GM12864 (cell line): ENCODE results near the gene TSPAN9.

ENCODE experiments used
- DNase-seq: peaks from one replicate; pipeline ENCODE4 v3.0.0-alpha.2; 2011; ENCODE audit warnings: low read depth
- H3K4me3 ChIP-seq: 2 replicates; pipeline ENCODE4 v1.5.1; 2011; ENCODE audit warnings: mild to moderate bottlenecking, low read depth, low read length, control low read depth
- CTCF ChIP-seq: IDR thresholded peaks from 2 replicates; pipeline ENCODE4 v1.5.1; 2011; ENCODE audit warnings: low read depth, mild to moderate bottlenecking, moderate library complexity, low read length, control low read depth, inconsistent platforms; ENCODE audit errors: missing control alignments

TSPAN9 gene

GRCh38 chr12:3192221-3192620 is 115.0 kb downstream of the TSPAN9 start:
- no peak overlapping the region for H3K4me3 ChIP-seq
- DNase-seq, result no peak
- no peak for TF ChIP-seq CTCF

GRCh38 chr12:3193131-3193530 is 116.0 kb downstream of the TSPAN9 start:
- no peak for TF ChIP-seq CTCF
- no peak overlapping the region for H3K4me3 ChIP-seq
- no peak for DNase-seq

- no peak for TF ChIP-seq CTCF
- DNase-seq, result no peak
- no peak overlapping the region for H3K4me3 ChIP-seq
These were observed 116.6 kb downstream of the TSPAN9 start for GRCh38 chr12:3193755-3194154.

DNA sequence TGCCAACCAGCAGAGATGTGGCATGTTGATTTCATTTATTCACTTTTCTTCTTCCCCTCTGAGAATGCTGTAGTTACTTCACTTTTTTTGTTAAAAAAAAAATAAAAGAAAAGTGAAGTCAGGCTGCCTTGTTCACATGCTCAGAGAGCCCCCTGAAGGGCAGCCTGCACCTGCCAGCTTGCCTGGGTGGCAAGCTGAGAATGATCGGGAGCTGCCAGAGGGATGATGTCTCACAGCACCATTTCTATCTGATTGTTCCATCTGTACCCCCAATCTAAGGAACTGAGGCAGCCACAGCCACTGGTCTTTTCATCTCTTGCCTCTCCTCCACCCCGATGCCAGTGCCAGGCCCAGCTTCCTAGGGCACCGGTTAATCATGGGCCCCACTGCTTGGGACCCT is 118.2 kb downstream of the TSPAN9 start:
- no peak for TF ChIP-seq CTCF
- no peak for DNase-seq
- H3K4me3 ChIP-seq, result no peak overlapping the region

DNA sequence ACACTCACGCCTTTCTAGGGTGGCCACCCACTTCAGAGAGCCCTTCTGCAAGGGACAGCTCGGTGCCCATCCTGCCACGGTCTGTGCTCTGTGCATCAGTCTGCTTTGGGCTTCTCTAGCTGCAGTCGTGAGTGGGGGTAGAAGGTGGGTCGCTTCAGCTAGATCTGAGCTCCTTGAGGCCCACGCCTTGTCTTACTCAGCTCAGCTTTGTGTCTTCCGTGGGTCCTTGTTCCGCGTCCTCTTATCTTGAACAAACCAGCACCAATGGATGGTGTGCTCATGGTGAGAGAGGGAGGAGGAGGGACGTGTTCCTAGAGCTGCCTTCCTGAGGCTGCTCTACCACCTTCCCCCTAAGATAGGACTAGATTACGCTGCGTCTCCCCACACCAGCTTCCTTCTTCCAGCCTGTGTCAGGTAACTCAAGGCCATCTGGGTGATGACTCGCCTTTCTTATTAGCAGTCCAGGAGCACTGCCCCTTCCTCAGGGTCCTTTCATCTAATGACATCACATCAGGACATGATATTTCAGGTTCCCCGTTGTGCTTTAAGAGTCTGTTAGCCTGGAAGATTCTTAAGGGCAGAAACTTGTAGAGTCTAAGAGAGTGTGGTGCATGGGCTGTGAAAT is 118.8 kb downstream of the TSPAN9 start:
- TF ChIP-seq CTCF, result no peak
- no peak for DNase-seq
- no peak overlapping the region for H3K4me3 ChIP-seq

GRCh38 chr12:3196488-3196887 is 119.3 kb downstream of the TSPAN9 start:
- no peak for TF ChIP-seq CTCF
- H3K4me3 ChIP-seq, result no peak overlapping the region
- DNase-seq, result no peak

- no peak for TF ChIP-seq CTCF
- no peak for DNase-seq
- no peak overlapping the region for H3K4me3 ChIP-seq
These were observed 120.1 kb downstream of the TSPAN9 start for GRCh38 chr12:3197131-3197818.
